Endothelial cell of umbilical vein (primary cell): Measurements from ENCODE around the gene SPG11.

Experiments used
- EZH2 ChIP-seq: IDR thresholded peaks from 2 replicates; pipeline ENCODE4 v1.6.1; 2012; ENCODE audit warnings: borderline replicate concordance, low read depth, mild to moderate bottlenecking, moderate library complexity, low read length, inconsistent platforms; ENCODE audit not compliant: severe bottlenecking
- FOS ChIP-seq: IDR thresholded peaks from 2 replicates; pipeline ENCODE4 v1.6.1; 2011; ENCODE audit warnings: mild to moderate bottlenecking, low read length, moderate library complexity, borderline replicate concordance; ENCODE audit not compliant: insufficient read depth
- JUN ChIP-seq: IDR thresholded peaks from 2 replicates; pipeline ENCODE4 v1.6.1; 2011; ENCODE audit warnings: borderline replicate concordance, low read depth; ENCODE audit not compliant: insufficient read length, insufficient read depth
- POLR2A ChIP-seq: IDR thresholded peaks from 2 replicates; pipeline ENCODE4 v1.6.1; 2012; ENCODE audit warnings: low read depth, mild to moderate bottlenecking, control low read depth, low read length
- POLR2AphosphoS5 ChIP-seq: IDR thresholded peaks from 2 replicates; pipeline ENCODE4 v1.6.1; 2012; ENCODE audit warnings: low read depth, mild to moderate bottlenecking, control low read depth, low read length, moderate library complexity; ENCODE audit not compliant: insufficient read depth
- TF ChIP-seq, protein P1 (sequence below), 2 donors: IDR thresholded peaks; 1 replicate in 1 of 2; 2 replicates in 1 of 2; pipeline ENCODE4 v1.5.1; 2011; ENCODE audit warnings: low read length in 2 of 2, mild to moderate bottlenecking in 2 of 2, moderate library complexity in 2 of 2, control low read depth in 1 of 2, inconsistent platforms in 1 of 2, low read depth in 1 of 2; ENCODE audit not compliant: insufficient read depth in 1 of 2; ENCODE audit errors: extremely low read depth in 1 of 2
- TF ChIP-seq, protein P2 (sequence below): IDR thresholded peaks from 2 replicates; pipeline ENCODE4 v1.6.1; 2011; ENCODE audit not compliant: insufficient read depth, insufficient read length

DNA sequence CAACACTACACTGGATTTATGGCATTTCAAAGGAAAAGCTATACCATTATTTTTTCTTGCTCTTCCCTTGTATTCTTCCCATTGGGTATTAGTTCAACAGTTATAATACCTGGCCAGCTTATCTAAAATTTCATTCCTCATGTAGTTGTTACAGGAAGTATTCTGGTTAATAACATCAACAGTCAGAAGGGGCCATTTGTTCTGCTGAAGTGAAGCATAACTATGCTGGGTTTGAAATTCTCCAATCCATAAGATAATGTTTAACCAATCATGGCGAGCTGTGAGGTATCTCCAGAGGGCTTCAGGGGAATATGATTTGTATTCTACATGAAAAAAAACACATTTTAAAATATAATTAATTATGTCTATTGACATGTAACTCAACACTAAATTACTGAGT, 43.4 kb downstream of the SPG11 start:
- no peak for TF ChIP-seq POLR2A
- TF ChIP-seq, protein P1, sequence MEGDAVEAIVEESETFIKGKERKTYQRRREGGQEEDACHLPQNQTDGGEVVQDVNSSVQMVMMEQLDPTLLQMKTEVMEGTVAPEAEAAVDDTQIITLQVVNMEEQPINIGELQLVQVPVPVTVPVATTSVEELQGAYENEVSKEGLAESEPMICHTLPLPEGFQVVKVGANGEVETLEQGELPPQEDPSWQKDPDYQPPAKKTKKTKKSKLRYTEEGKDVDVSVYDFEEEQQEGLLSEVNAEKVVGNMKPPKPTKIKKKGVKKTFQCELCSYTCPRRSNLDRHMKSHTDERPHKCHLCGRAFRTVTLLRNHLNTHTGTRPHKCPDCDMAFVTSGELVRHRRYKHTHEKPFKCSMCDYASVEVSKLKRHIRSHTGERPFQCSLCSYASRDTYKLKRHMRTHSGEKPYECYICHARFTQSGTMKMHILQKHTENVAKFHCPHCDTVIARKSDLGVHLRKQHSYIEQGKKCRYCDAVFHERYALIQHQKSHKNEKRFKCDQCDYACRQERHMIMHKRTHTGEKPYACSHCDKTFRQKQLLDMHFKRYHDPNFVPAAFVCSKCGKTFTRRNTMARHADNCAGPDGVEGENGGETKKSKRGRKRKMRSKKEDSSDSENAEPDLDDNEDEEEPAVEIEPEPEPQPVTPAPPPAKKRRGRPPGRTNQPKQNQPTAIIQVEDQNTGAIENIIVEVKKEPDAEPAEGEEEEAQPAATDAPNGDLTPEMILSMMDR (IDR thresholded peaks at IDR 0.05; ENCODE audit: extremely low read depth in 1 of 2, insufficient read depth in 1 of 2, low read depth in 1 of 2, low read length in 2 of 2): no peak
- TF ChIP-seq EZH2: no peak
- no peak for TF ChIP-seq POLR2AphosphoS5
- TF ChIP-seq, protein P2, sequence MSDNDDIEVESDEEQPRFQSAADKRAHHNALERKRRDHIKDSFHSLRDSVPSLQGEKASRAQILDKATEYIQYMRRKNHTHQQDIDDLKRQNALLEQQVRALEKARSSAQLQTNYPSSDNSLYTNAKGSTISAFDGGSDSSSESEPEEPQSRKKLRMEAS: no peak
- TF ChIP-seq FOS: no peak
- no peak for TF ChIP-seq JUN
